Measurements from ENCODE around the gene ZNF414. TPM values are rescaled to one million over a fixed set of nuclear protein-coding genes. Genes with fewer than 3 reads are reported as not detected.

ZNF414 gene
- total RNA-seq, 1 experiment from 2014 or later = 4.6 TPM

Other genes starting within 250 kb of the ZNF414 start
- 217 and 221 TPM in 2 replicates for gene CD320, start 205.8 kb downstream of the ZNF414 start, total RNA-seq (2014; rRNA removed)
- gene NDUFA7, start 192.8 kb downstream of the ZNF414 start, total RNA-seq (2014; rRNA removed) = 98.5 and 144 TPM in 2 replicates
- 2,594 and 2,746 TPM in 2 replicates for gene RPS28, start 192.7 kb downstream of the ZNF414 start, total RNA-seq (2014; rRNA removed)
- gene KANK3, start 170.9 kb downstream of the ZNF414 start, total RNA-seq (2014; rRNA removed) = 0.81 and 0.87 TPM in 2 replicates
- 6.7 and 10.7 TPM in 2 replicates for gene ANGPTL4, start 150.0 kb downstream of the ZNF414 start, total RNA-seq (2014; rRNA removed)
- gene RAB11B, start 123.8 kb downstream of the ZNF414 start, total RNA-seq (2014; rRNA removed) = 29.7 and 43.6 TPM in 2 replicates
- 58.6 and 58.7 TPM in 2 replicates for gene MARCHF2, start 100.9 kb downstream of the ZNF414 start, total RNA-seq (2014; rRNA removed)
- gene HNRNPM, start 69.2 kb downstream of the ZNF414 start, total RNA-seq (2014; rRNA removed) = 165 and 287 TPM in 2 replicates
- 0.52 TPM in 1 of 2 replicates, not detected in the other for gene PRAM1, start 11.5 kb downstream of the ZNF414 start, total RNA-seq (2014; rRNA removed)
- gene MYO1F, start 63.3 kb upstream of the ZNF414 start, total RNA-seq (2014; rRNA removed) = 2.0 TPM in 1 of 2 replicates, not detected in the other
- 1.2 TPM in 1 of 2 replicates, not detected in the other for gene ADAMTS10, start 96.5 kb upstream of the ZNF414 start, total RNA-seq (2014; rRNA removed)
- not detected in 2 replicates for gene NFILZ, start 116.5 kb upstream of the ZNF414 start, total RNA-seq (2014; rRNA removed)
- gene ACTL9, start 184.6 kb upstream of the ZNF414 start, total RNA-seq (2014; rRNA removed) = not detected in 2 replicates
- gene OR2Z1, start 207.5 kb upstream of the ZNF414 start, total RNA-seq (2014; rRNA removed) = not detected in 2 replicates